ENCODE data around the gene MMP7.
"Not testable (repeated sequence)": the region's sequence is repeated elsewhere in the genome, so short reads cannot be mapped to it uniquely, and the experiment has no call there.

GRCh38 chr11:102502831-102503230 is 27.7 kb downstream of the MMP7 start:
- TF ChIP-seq CTCF, POLR2AphosphoS5 (IDR thresholded peaks at IDR 0.05): not testable (repeated sequence)
